Endothelial cell of umbilical vein (primary cell): Measurements from ENCODE around the gene MYOM3. TPM values are rescaled to one million over a fixed set of nuclear protein-coding genes. Genes with fewer than 3 reads are reported as not detected.

Source experiments
- BruUV-seq: library from RNA; stranded (reverse); fragments of 400-500 nt; replicated peaks from 2 replicates; lab custom pipeline; 2021; lab: Mats Ljungman, UMichigan
- CTCF ChIA-PET: fragments of 300-600, 350-600 bp; sonication (Branson Sonifier 250); formaldehyde crosslinking; loops from one replicate; lab custom pipeline; 2021; ENCODE audit warnings: antibody characterized with exemption, inconsistent platforms; lab: Charles Lee
- POLR2A ChIA-PET: fragments of 300-600, 350-600 bp; sonication (Branson Sonifier 250); formaldehyde crosslinking; loops from one replicate; lab custom pipeline; 2021; ENCODE audit warnings: antibody characterized with exemption, inconsistent platforms; lab: Charles Lee
- DNase-seq: peaks from one replicate; pipeline ENCODE4 v3.0.0-alpha.2; 2011; ENCODE audit warnings: low read depth, low spot score
- FAIRE-seq: peaks from 2 replicates; lab custom pipeline; 2011; peaks lifted over from hg19 to GRCh38; lab: Jason Lieb, UNC
- H2AFZ ChIP-seq: 2 replicates; pipeline ENCODE4 v1.6.0; 2012; ENCODE audit warnings: low read depth, low read length, control low read depth, inconsistent platforms
- H3K27ac ChIP-seq: 2 replicates; pipeline ENCODE4 v1.5.1; 2011; ENCODE audit warnings: low read depth, mild to moderate bottlenecking, control low read depth, low read length, moderate library complexity; ENCODE audit not compliant: insufficient read depth
- H3K27me3 ChIP-seq, 2 experiments: 2 replicates each; pipeline versions ENCODE4 v1.6.0 to v1.6.1; 2011; ENCODE audit warnings: low read length in 2 of 2, mixed read lengths in 1 of 2; ENCODE audit not compliant: control insufficient read depth in 2 of 2, insufficient read depth in 2 of 2
- H3K36me3 ChIP-seq, 2 experiments: 2 replicates in 1 of 2; 3 replicates in 1 of 2; pipeline ENCODE4 v1.5.1; 2011; ENCODE audit warnings: low read length in 2 of 2, mild to moderate bottlenecking in 1 of 2, moderate library complexity in 1 of 2; ENCODE audit not compliant: control insufficient read depth in 2 of 2, insufficient read depth in 2 of 2; ENCODE audit errors: extremely low read depth in 1 of 2
- H3K4me1 ChIP-seq: 3 replicates; pipeline ENCODE4 v1.5.1; 2011; ENCODE audit warnings: mild to moderate bottlenecking, low read length; ENCODE audit not compliant: control insufficient read depth, insufficient read depth; ENCODE audit errors: extremely low read depth
- H3K4me2 ChIP-seq: 2 replicates; pipeline ENCODE4 v1.6.1; 2011; ENCODE audit warnings: low read length, control low read depth, mixed read lengths; ENCODE audit not compliant: insufficient read depth
- H3K4me3 ChIP-seq, 3 experiments: fragments of 200-600 bp in 1 of 3; sonication (generic), shearing (Covaris generic) in 1 of 3; replicated peaks in 1 of 3; 2 replicates each; pipeline ENCODE4 v1.5.1; 2011 to 2016; ENCODE audit warnings: control low read depth in 3 of 3, low read length in 3 of 3, mild to moderate bottlenecking in 2 of 3, inconsistent platforms in 1 of 3, low read depth in 1 of 3, moderate library complexity in 1 of 3; ENCODE audit not compliant: insufficient read depth in 1 of 3
- H3K79me2 ChIP-seq: 2 replicates; pipeline ENCODE4 v1.6.0; 2012; ENCODE audit warnings: low read length, inconsistent platforms; ENCODE audit not compliant: control insufficient read depth, insufficient read depth
- H3K9ac ChIP-seq: replicated peaks from 2 replicates; pipeline ENCODE3; 2011; ENCODE audit warnings: low read length, control low read depth; ENCODE audit not compliant: insufficient read depth; ENCODE audit errors: extremely low read depth
- H3K9me1 ChIP-seq: replicated peaks from 3 replicates; pipeline ENCODE4 v1.6.0; 2011; ENCODE audit warnings: mild to moderate bottlenecking, low read length; ENCODE audit not compliant: control insufficient read depth, insufficient read depth; ENCODE audit errors: extremely low read depth
- H3K9me3 ChIP-seq: replicated peaks from 2 replicates; pipeline ENCODE4 v1.5.1; 2012; ENCODE audit warnings: low read length, inconsistent platforms; ENCODE audit not compliant: control insufficient read depth, insufficient read depth
- H4K20me1 ChIP-seq: replicated peaks from 2 replicates; pipeline ENCODE3; 2011; ENCODE audit warnings: mild to moderate bottlenecking, low read length; ENCODE audit not compliant: control insufficient read depth, insufficient read depth; ENCODE audit errors: extremely low read depth
- EZH2 ChIP-seq: IDR thresholded peaks from 2 replicates; pipeline ENCODE4 v1.6.1; 2012; ENCODE audit warnings: borderline replicate concordance, low read depth, mild to moderate bottlenecking, moderate library complexity, low read length, inconsistent platforms; ENCODE audit not compliant: severe bottlenecking
- FOS ChIP-seq: IDR thresholded peaks from 2 replicates; pipeline ENCODE4 v1.6.1; 2011; ENCODE audit warnings: mild to moderate bottlenecking, low read length, moderate library complexity, borderline replicate concordance; ENCODE audit not compliant: insufficient read depth
- GATA2 ChIP-seq: IDR thresholded peaks from 2 replicates; pipeline ENCODE4 v1.7.0; 2011; ENCODE audit warnings: low read depth, mild to moderate bottlenecking, moderate library complexity, mixed read lengths, low read length; ENCODE audit not compliant: insufficient read length, insufficient read depth
- JUN ChIP-seq: IDR thresholded peaks from 2 replicates; pipeline ENCODE4 v1.6.1; 2011; ENCODE audit warnings: borderline replicate concordance, low read depth; ENCODE audit not compliant: insufficient read length, insufficient read depth
- MAX ChIP-seq: IDR thresholded peaks from 2 replicates; pipeline ENCODE4 v1.6.1; 2011; ENCODE audit not compliant: insufficient read depth, insufficient read length
- MYC ChIP-seq: IDR thresholded peaks from one replicate; pipeline ENCODE4 v1.6.1; 2011; ENCODE audit warnings: mild to moderate bottlenecking, low read depth, low read length
- POLR2A ChIP-seq: IDR thresholded peaks from 2 replicates; pipeline ENCODE4 v1.6.1; 2012; ENCODE audit warnings: low read depth, mild to moderate bottlenecking, control low read depth, low read length
- POLR2AphosphoS5 ChIP-seq: IDR thresholded peaks from 2 replicates; pipeline ENCODE4 v1.6.1; 2012; ENCODE audit warnings: low read depth, mild to moderate bottlenecking, control low read depth, low read length, moderate library complexity; ENCODE audit not compliant: insufficient read depth
- dilution Hi-C: fragments of 300-500 bp; cut with MboI; formaldehyde crosslinking; loops from one replicate; pipeline ENCODE4 v1.15.0; 2019; ENCODE audit warnings: low sequenced_read_pairs; ENCODE audit not compliant: extremely low pct_ligation_motif_present
- intact Hi-C: fragments of 100-400 bp; cut with micrococcal nuclease; formaldehyde crosslinking; loops from one replicate; pipeline ENCODE4 v1.10.0; 2022
- polyA plus RNA-seq, 4 experiments: library from polyadenylated mRNA; depleted of rRNA in 3 of 4; stranded (reverse) in 3 of 4; unstranded in 1 of 4; fragments of >200 nt; gene quantifications; 2 replicates each; pipeline versions ENCODE4 v1.2.1 to v1.2.3, GENCODE V29; 2011 to 2012; ENCODE audit warnings: missing spikeins in 1 of 4
- total RNA-seq: library from RNA; stranded (reverse); gene quantifications from 2 replicates; pipeline ENCODE4 v1.2.3, GENCODE V29; 2021
- TF ChIP-seq, protein P1 (sequence below), 2 donors: IDR thresholded peaks; 1 replicate in 1 of 2; 2 replicates in 1 of 2; pipeline ENCODE4 v1.5.1; 2011; ENCODE audit warnings: low read length in 2 of 2, mild to moderate bottlenecking in 2 of 2, moderate library complexity in 2 of 2, control low read depth in 1 of 2, inconsistent platforms in 1 of 2, low read depth in 1 of 2; ENCODE audit not compliant: insufficient read depth in 1 of 2; ENCODE audit errors: extremely low read depth in 1 of 2

The MYOM3 gene
- total and polyA plus RNA-seq, 2 donors (not counting 3 experiments of a cell fraction or from before 2014, with no cell fraction given) = 0.11 to 0.40 TPM

GRCh38 chr1:24047110-24047477 is 64.8 kb downstream of the MYOM3 start:
- Histone ChIP-seq H3K9ac (no peak overlapping the region), H3K4me1 (peaks cover 2% of the 10 kb centered on the region), H3K4me3 (no peak overlapping the region), H3K36me3 (no peaks in the 10 kb centered on the region), H3K27me3 (peaks cover 0 to 4% of the 10 kb centered on the region in 2 experiments), H4K20me1 (no peaks in the 10 kb centered on the region), H3K27ac (no peak overlapping the region), H3K9me3 (no peaks in the 10 kb centered on the region), H2AFZ (no peak overlapping the region), H3K4me2 (no peak overlapping the region), H3K9me1 (no peaks in the 10 kb centered on the region), H3K79me2 (no peaks in the 10 kb centered on the region)
- ChIA-PET POLR2A (no interaction called here), CTCF (interaction anchor here (1.1 to 2.3 kb wide), 2 partner anchors 11 to 19 kb away, joined by 4 to 10 read pairs; no protein-coding TSS in a partner anchor)
- no peak for DNase-seq
- no TSS peak for BruUV-seq
- TF ChIP-seq MYC (no peak), MAX (no peak), POLR2A (no peak), EZH2 (no peak), JUN (no peak), POLR2AphosphoS5 (no peak), GATA2 (no peak), FOS (no peak)
- TF ChIP-seq, protein P1, sequence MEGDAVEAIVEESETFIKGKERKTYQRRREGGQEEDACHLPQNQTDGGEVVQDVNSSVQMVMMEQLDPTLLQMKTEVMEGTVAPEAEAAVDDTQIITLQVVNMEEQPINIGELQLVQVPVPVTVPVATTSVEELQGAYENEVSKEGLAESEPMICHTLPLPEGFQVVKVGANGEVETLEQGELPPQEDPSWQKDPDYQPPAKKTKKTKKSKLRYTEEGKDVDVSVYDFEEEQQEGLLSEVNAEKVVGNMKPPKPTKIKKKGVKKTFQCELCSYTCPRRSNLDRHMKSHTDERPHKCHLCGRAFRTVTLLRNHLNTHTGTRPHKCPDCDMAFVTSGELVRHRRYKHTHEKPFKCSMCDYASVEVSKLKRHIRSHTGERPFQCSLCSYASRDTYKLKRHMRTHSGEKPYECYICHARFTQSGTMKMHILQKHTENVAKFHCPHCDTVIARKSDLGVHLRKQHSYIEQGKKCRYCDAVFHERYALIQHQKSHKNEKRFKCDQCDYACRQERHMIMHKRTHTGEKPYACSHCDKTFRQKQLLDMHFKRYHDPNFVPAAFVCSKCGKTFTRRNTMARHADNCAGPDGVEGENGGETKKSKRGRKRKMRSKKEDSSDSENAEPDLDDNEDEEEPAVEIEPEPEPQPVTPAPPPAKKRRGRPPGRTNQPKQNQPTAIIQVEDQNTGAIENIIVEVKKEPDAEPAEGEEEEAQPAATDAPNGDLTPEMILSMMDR (IDR thresholded peaks at IDR 0.05; ENCODE audit: extremely low read depth in 1 of 2, insufficient read depth in 1 of 2, low read depth in 1 of 2, low read length in 2 of 2) = no peak
- dilution Hi-C loops (no loop called here), intact Hi-C loops (no loop called here)
- no peak for FAIRE-seq
